ENCODE measurements around the gene MAL. TPM values are rescaled to one million over a fixed set of nuclear protein-coding genes. Genes with fewer than 3 reads are reported as not detected.

The MAL gene
- total RNA-seq: 10 to 100 TPM; 29.5 to 30.7 TPM

GRCh38 chr2:95025406-95026319 is at the start of gene MAL:
TSS of gene MAL (plus strand) at chr2:95025708. CDS start at chr2:95025793, 85 bp downstream.
- ChIA-PET POLR2A (interaction anchor here (1.0 kb wide), 1 partner anchor 16 kb away, joined by 3 read pairs; no protein-coding TSS in a partner anchor), CTCF (interaction anchor here (0.6 to 5.0 kb wide), 7 partner anchors 9 to 90 kb away, joined by 3 to 92 read pairs (median 4); no protein-coding TSS in a partner anchor)

GRCh38 chr2:94977826-94978225 is 47.7 kb upstream of the MAL start:
- CTCF ChIA-PET: no interaction called here

GRCh38 chr2:94978917-94979316 is 46.6 kb upstream of the MAL start:
- POLR2A ChIA-PET: no interaction called here
- CTCF ChIA-PET: no interaction called here

More at GRCh38 chr2:94977826-94978225, 47.7 kb upstream of the MAL start:
- POLR2A ChIA-PET: no interaction called here

GRCh38 chr2:94979406-94980375 is 45.8 kb upstream of the MAL start:
- CTCF ChIA-PET: no interaction called here
- POLR2A ChIA-PET: no interaction called here

- ChIA-PET POLR2A (no interaction called here), CTCF (no interaction called here)
These were observed 45.1 kb upstream of the MAL start for GRCh38 chr2:94980406-94980805.

GRCh38 chr2:94982156-94982555 is 43.4 kb upstream of the MAL start:
- CTCF ChIA-PET: no interaction called here
- POLR2A ChIA-PET: no interaction called here

GRCh38 chr2:94982675-94983074 is 42.8 kb upstream of the MAL start:
- ChIA-PET POLR2A (no interaction called here), CTCF (no interaction called here)

GRCh38 chr2:94984964-94985575 is 40.4 kb upstream of the MAL start:
- ChIA-PET CTCF (no interaction called here), POLR2A (no interaction called here)

- ChIA-PET POLR2A (no interaction called here), CTCF (no interaction called here)
These were observed 39.9 kb upstream of the MAL start for GRCh38 chr2:94985636-94986035.

GRCh38 chr2:94986392-94986963 is 39.0 kb upstream of the MAL start:
- POLR2A ChIA-PET: interaction anchor here (0.6 kb wide), 1 partner anchor 343 kb away, joined by 3 read pairs; no protein-coding TSS in a partner anchor
- CTCF ChIA-PET: interaction anchor here (1.3 kb wide), 1 partner anchor 90 kb away, joined by 3 read pairs; no protein-coding TSS in a partner anchor

GRCh38 chr2:94987074-94988020 is 38.2 kb upstream of the MAL start:
- CTCF ChIA-PET: interaction anchor here (1.3 kb wide), 1 partner anchor 89 kb away, joined by 3 read pairs; no protein-coding TSS in a partner anchor
- POLR2A ChIA-PET: no interaction called here

- ChIA-PET CTCF (interaction anchor here (0.6 kb wide), 1 partner anchor 142 kb away, joined by 3 read pairs; no protein-coding TSS in a partner anchor), POLR2A (no interaction called here)
These were observed 34.6 kb upstream of the MAL start for GRCh38 chr2:94990956-94991355.

- ChIA-PET POLR2A (no interaction called here), CTCF (no interaction called here)
These were observed 33.1 kb upstream of the MAL start for GRCh38 chr2:94992360-94992759.

- CTCF ChIA-PET: no interaction called here
- POLR2A ChIA-PET: no interaction called here
These were observed 32.1 kb upstream of the MAL start for GRCh38 chr2:94993176-94994062.

GRCh38 chr2:94994063-94994913 is 31.2 kb upstream of the MAL start:
- CTCF ChIA-PET: no interaction called here
- POLR2A ChIA-PET: no interaction called here

GRCh38 chr2:94994914-94995552 is 30.5 kb upstream of the MAL start:
- ChIA-PET CTCF (no interaction called here), POLR2A (no interaction called here)
